Psoas muscle (tissue), 8 donors: ENCODE measurements around the gene SYNDIG1. TPM values are rescaled to one million over a fixed set of nuclear protein-coding genes. Genes with fewer than 3 reads are reported as not detected.

Experiments
- ATAC-seq, 4 donors: fragments of 200-7000 bp; cut with Tn5 transposase; one replicate each; pipeline ENCODE4 v1.9.1; 2020; ENCODE audit warnings: moderate library complexity in 3 of 4, mild to moderate bottlenecking in 2 of 4
- DNase-seq, 2 donors: peaks; one replicate each; pipeline ENCODE4 v3.0.0-alpha.2; 2020
- H3K27ac ChIP-seq: fragments of 200-600 bp; one replicate; pipeline ENCODE4 v1.8.0; 2022
- H3K27me3 ChIP-seq, 3 donors: fragments of 200-600 bp in 1 of 3; one replicate each; pipeline versions ENCODE4 v1.6.1 to v1.8.0; 2013 to 2022; ENCODE audit warnings: low read length in 2 of 3, mild to moderate bottlenecking in 2 of 3, moderate library complexity in 1 of 3; ENCODE audit not compliant: insufficient read depth in 3 of 3
- H3K36me3 ChIP-seq, 2 donors: fragments of 200-600 bp in 1 of 2; one replicate each; pipeline versions ENCODE4 v1.6.1 to v1.8.0; 2013 to 2022; ENCODE audit warnings: low read depth in 1 of 2, mild to moderate bottlenecking in 1 of 2, moderate library complexity in 1 of 2; ENCODE audit not compliant: insufficient read depth in 1 of 2
- H3K4me1 ChIP-seq: fragments of 200-600 bp; one replicate; pipeline ENCODE4 v1.8.0; 2022
- H3K4me3 ChIP-seq: fragments of 200-600 bp; one replicate; pipeline ENCODE4 v1.8.0; 2022; ENCODE audit warnings: mild to moderate bottlenecking
- H3K9me3 ChIP-seq: fragments of 200-600 bp; one replicate; pipeline ENCODE4 v1.8.0; 2022
- CTCF ChIP-seq: fragments of 200-600 bp; IDR thresholded peaks from one replicate; pipeline ENCODE4 v1.8.0; 2022; ENCODE audit warnings: antibody characterized with exemption
- WGBS, 3 donors: extraction: QIAGEN DNeasy Blood & Tissue Kit; methylation state at CpG; one replicate each; pipeline versions ENCODE4 v1.1.6 to v1.1.7; 2013; 5-methylcytosine and 5-hydroxymethylcytosine counted together
- intact Hi-C, 2 donors: fragments of 100-400 bp; cut with DNase I; formaldehyde crosslinking; loops; one replicate each; pipeline versions ENCODE4 v1.11.0 to v1.14.2; 2022
- polyA plus RNA-seq, 3 donors: library from polyadenylated mRNA; stranded (reverse); fragments of 200-250 nt; gene quantifications; one replicate each; pipeline ENCODE4 v1.2.3, GENCODE V29; 2013
- total RNA-seq, 4 donors: library from RNA; stranded (reverse); fragmentation: NEBNext Ultra II Directional in 2 of 4; extraction: Animal tissue kit (Norgen Biotek cat#: 25700) in 2 of 4; gene quantifications; one replicate each; pipeline versions ENCODE4 v1.2.1 to v1.2.4, GENCODE V29; 2021 to 2023
- donor health status: healthy with polysubstance abuse.
- donor health status: DM: no; HTN: no; CAD: no; lungs with moderate emphysema.
- donor health status: Bipolar disorder and iron deficiency.
- donor health status: healthy.
- donor health status: DM: yes; HTN: yes; CAD: no.
- donor health status: DM: no; HTN: no; CAD: no.
- donor health status: DM: no; HTN: no; CAD: no.
- donor health status: DM: yes; HTN: yes; CAD: no.

Gene SYNDIG1
- total and polyA plus RNA-seq, 7 donors, result 0.03 to 0.10 TPM; not detected in 5

- ATAC-seq, result no peak
- H3K27me3 ChIP-seq, result no peaks in the 10 kb centered on the region
- H3K36me3 ChIP-seq, result no peaks in the 10 kb centered on the region
- intact Hi-C loops, result no loop called here
- no peaks in the 10 kb centered on the region for H3K4me1 ChIP-seq
- TF ChIP-seq CTCF, result no peak
- no peak overlapping the region for H3K27ac ChIP-seq
- no peak for DNase-seq
- no peak overlapping the region for H3K4me3 ChIP-seq
- 91 to 92% (median 92%) methylated on average over 14 of the region's 14 CpGs for WGBS, 3 donors
- H3K9me3 ChIP-seq, result no peaks in the 10 kb centered on the region
These were observed 47.2 kb upstream of the SYNDIG1 start for GRCh38 chr20:24422091-24422760.

- ATAC-seq (no peak), DNase-seq (no peak)
- Histone ChIP-seq H3K9me3 (no peaks in the 10 kb centered on the region), H3K4me1 (no peaks in the 10 kb centered on the region), H3K27me3 (peaks cover 0 to under 1% (median 0%) of the 10 kb centered on the region in 3 donors), H3K4me3 (no peak overlapping the region), H3K36me3 (no peaks in the 10 kb centered on the region), H3K27ac (no peak overlapping the region)
- no peak for TF ChIP-seq CTCF
- 60 to 63% (median 62%) methylated on average over 11 of the region's 11 CpGs for WGBS, 3 donors
- intact Hi-C loops, result no loop called here
These were observed 45.8 kb upstream of the SYNDIG1 start for GRCh38 chr20:24423390-24424313.

- Histone ChIP-seq H3K4me3 (no peak overlapping the region), H3K9me3 (no peaks in the 10 kb centered on the region), H3K4me1 (no peaks in the 10 kb centered on the region), H3K36me3 (no peaks in the 10 kb centered on the region), H3K27me3 (peaks cover 0 to 5% (median under 1%) of the 10 kb centered on the region in 3 donors), H3K27ac (no peak overlapping the region)
- no peak for TF ChIP-seq CTCF
- ATAC-seq (no peak), DNase-seq (no peak)
- intact Hi-C loops, result no loop called here
- WGBS, 3 donors, result 79 to 82% (median 80%) methylated on average over 4 of the region's 4 CpGs
These were observed 43.8 kb upstream of the SYNDIG1 start for GRCh38 chr20:24425523-24426135.

- WGBS, 3 donors, result 76 to 81% (median 76%) methylated on average over 6 of the region's 6 CpGs
- Histone ChIP-seq H3K4me1 (no peaks in the 10 kb centered on the region), H3K9me3 (no peaks in the 10 kb centered on the region), H3K4me3 (no peak overlapping the region), H3K36me3 (no peaks in the 10 kb centered on the region), H3K27ac (no peak overlapping the region), H3K27me3 (peaks cover 0 to 8% (median 3%) of the 10 kb centered on the region in 3 donors)
- no peak for ATAC-seq
- intact Hi-C loops, result no loop called here
- DNase-seq, result no peak
- no peak for TF ChIP-seq CTCF
These were observed 38.0 kb upstream of the SYNDIG1 start for GRCh38 chr20:24431279-24432045.
